Activated CD4-positive, alpha-beta memory T cell treated with anti-CD3 and anti-CD28 coated beads for 36 hours (primary cell): ENCODE data around the gene FAM50A. TPM values are rescaled to one million over a fixed set of nuclear protein-coding genes. Genes with fewer than 3 reads are reported as not detected.

ENCODE experiments used
- CTCF ChIA-PET: fragments of 350-600 bp; sonication (Branson Sonifier 250); formaldehyde crosslinking; loops from one replicate; lab custom pipeline; 2021; ENCODE audit warnings: antibody characterized with exemption, inconsistent platforms; lab: Charles Lee
- POLR2A ChIA-PET: fragments of 350-600 bp; sonication (Branson Sonifier 250); formaldehyde crosslinking; loops from one replicate; lab custom pipeline; 2021; ENCODE audit warnings: antibody characterized with exemption; lab: Charles Lee
- DNase-seq: peaks from one replicate; pipeline ENCODE4 v3.0.0-alpha.2; 2020
- H3K27ac Mint-ChIP-seq: one replicate; pipeline ENCODE4 v1.8.0; 2021; ENCODE audit warnings: mixed read lengths
- H3K27me3 Mint-ChIP-seq: one replicate; pipeline ENCODE4 v1.8.0; 2021; ENCODE audit warnings: mixed read lengths
- H3K36me3 Mint-ChIP-seq: one replicate; pipeline ENCODE4 v1.8.0; 2021; ENCODE audit warnings: mixed read lengths
- H3K4me1 Mint-ChIP-seq: one replicate; pipeline ENCODE4 v1.8.0; 2021; ENCODE audit warnings: low read depth, mixed read lengths
- H3K4me3 Mint-ChIP-seq: one replicate; pipeline ENCODE4 v1.8.0; 2021; ENCODE audit warnings: mild to moderate bottlenecking, mixed read lengths
- H3K9me3 Mint-ChIP-seq: one replicate; pipeline ENCODE4 v1.8.0; 2021; ENCODE audit warnings: mixed read lengths
- intact Hi-C: fragments of 100-400 bp; cut with micrococcal nuclease; formaldehyde crosslinking; loops from one replicate; pipeline ENCODE4 v1.15.1; 2023
- total RNA-seq, 2 experiments: library from RNA; stranded (reverse); gene quantifications; one replicate each; pipeline ENCODE4 v1.2.3, GENCODE V29; 2021

FAM50A gene
- total RNA-seq, 2 experiments from 2014 or later, result 61.1 to 61.9 TPM

GRCh38 chrX:154469880-154470279, 25.9 kb downstream of the FAM50A start:
- CTCF ChIA-PET, result no interaction called here
- Mint-ChIP-seq H3K36me3 (no peaks in the 10 kb centered on the region), H3K27ac (no peak overlapping the region), H3K9me3 (no peaks in the 10 kb centered on the region), H3K4me1 (no peaks in the 10 kb centered on the region), H3K4me3 (no peak overlapping the region), H3K27me3 (no peaks in the 10 kb centered on the region)
- POLR2A ChIA-PET, result no interaction called here
- intact Hi-C loops, result no loop called here
- DNase-seq, result no peak

GRCh38 chrX:154470434-154470833, 26.5 kb downstream of the FAM50A start:
- ChIA-PET CTCF (no interaction called here), POLR2A (no interaction called here)
- Mint-ChIP-seq H3K4me1 (peaks cover under 1% of the 10 kb centered on the region), H3K4me3 (no peak overlapping the region), H3K27ac (no peak overlapping the region), H3K36me3 (no peaks in the 10 kb centered on the region), H3K27me3 (no peaks in the 10 kb centered on the region), H3K9me3 (no peaks in the 10 kb centered on the region)
- intact Hi-C loops, result no loop called here
- no peak for DNase-seq

GRCh38 chrX:154470914-154471568, 27.1 kb downstream of the FAM50A start:
- CTCF ChIA-PET, result no interaction called here
- Mint-ChIP-seq H3K9me3 (no peaks in the 10 kb centered on the region), H3K27ac (no peak overlapping the region), H3K4me1 (peaks cover 3% of the 10 kb centered on the region), H3K4me3 (no peak overlapping the region), H3K36me3 (no peaks in the 10 kb centered on the region), H3K27me3 (no peaks in the 10 kb centered on the region)
- intact Hi-C loops, result no loop called here
- no peak for DNase-seq
- POLR2A ChIA-PET, result no interaction called here

- POLR2A ChIA-PET, result interaction anchor here (0.7 kb wide), 1 partner anchor 19 kb away, joined by 3 read pairs; no protein-coding TSS in a partner anchor
- CTCF ChIA-PET, result no interaction called here
- DNase-seq, result no peak
- H3K27me3 Mint-ChIP-seq, result no peaks in the 10 kb centered on the region
- no peak overlapping the region for H3K4me3 Mint-ChIP-seq
- no peak overlapping the region for H3K27ac Mint-ChIP-seq
- H3K9me3 Mint-ChIP-seq, result no peaks in the 10 kb centered on the region
- peaks cover 3% of the 10 kb centered on the region for H3K4me1 Mint-ChIP-seq
- H3K36me3 Mint-ChIP-seq, result no peaks in the 10 kb centered on the region
- intact Hi-C loops, result no loop called here
These were observed 28.1 kb downstream of the FAM50A start for GRCh38 chrX:154471839-154472684.

GRCh38 chrX:154472685-154473632, 29.0 kb downstream of the FAM50A start:
- no peak for DNase-seq
- intact Hi-C loops, result no loop called here
- POLR2A ChIA-PET, result interaction anchor here (0.7 kb wide), 1 partner anchor 20 kb away, joined by 3 read pairs; no protein-coding TSS in a partner anchor
- no peaks in the 10 kb centered on the region for H3K27me3 Mint-ChIP-seq
- H3K4me1 Mint-ChIP-seq, result peaks cover 8% of the 10 kb centered on the region
- H3K4me3 Mint-ChIP-seq, result no peak overlapping the region
- CTCF ChIA-PET, result no interaction called here
- H3K36me3 Mint-ChIP-seq, result no peaks in the 10 kb centered on the region
- peak overlapping the region; percentile 39 for H3K27ac Mint-ChIP-seq
- H3K9me3 Mint-ChIP-seq, result no peaks in the 10 kb centered on the region

DNA sequence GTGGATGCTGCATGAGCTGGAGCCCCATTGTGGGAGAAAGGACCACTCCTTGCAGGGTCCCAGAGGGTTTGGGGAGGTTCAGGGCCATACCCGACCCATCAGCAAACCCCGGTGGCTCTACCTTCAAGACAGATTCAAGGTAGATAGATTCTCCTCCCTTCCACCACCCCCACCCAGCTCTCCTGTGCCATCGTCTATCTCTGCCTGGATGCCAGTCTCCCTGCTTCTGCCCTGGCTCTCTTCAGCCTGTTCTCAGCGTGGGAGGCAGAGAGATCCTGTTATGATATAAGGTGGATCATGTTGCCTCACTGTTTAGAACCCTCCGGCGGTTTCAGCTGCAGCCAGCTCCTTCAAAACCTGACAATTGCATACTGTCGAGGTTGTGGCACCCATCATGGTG, 29.7 kb downstream of the FAM50A start:
- Mint-ChIP-seq H3K4me1 (peaks cover 13% of the 10 kb centered on the region), H3K4me3 (no peak overlapping the region), H3K36me3 (no peaks in the 10 kb centered on the region), H3K9me3 (no peaks in the 10 kb centered on the region), H3K27me3 (no peaks in the 10 kb centered on the region), H3K27ac (peak overlapping the region; percentile 39)
- no peak for DNase-seq
- POLR2A ChIA-PET, result no interaction called here
- intact Hi-C loops, result no loop called here
- CTCF ChIA-PET, result no interaction called here

- intact Hi-C loops, result loop anchor here (5.0 kb wide), 1 partner anchor 35 kb away; the partner anchor contains the start of gene FAM50A
- DNase-seq, result no peak
- ChIA-PET CTCF (no interaction called here), POLR2A (no interaction called here)
- H3K36me3 Mint-ChIP-seq, result no peaks in the 10 kb centered on the region
- H3K27me3 Mint-ChIP-seq, result no peaks in the 10 kb centered on the region
- H3K4me1 Mint-ChIP-seq, result peaks cover 15% of the 10 kb centered on the region
- no peaks in the 10 kb centered on the region for H3K9me3 Mint-ChIP-seq
- H3K4me3 Mint-ChIP-seq, result no peak overlapping the region
- H3K27ac Mint-ChIP-seq, result peak overlapping the region; percentile 8
These were observed 32.9 kb downstream of the FAM50A start for GRCh38 chrX:154476821-154477220.

GRCh38 chrX:154477891-154478477, 34.0 kb downstream of the FAM50A start:
- no peaks in the 10 kb centered on the region for H3K27me3 Mint-ChIP-seq
- intact Hi-C loops, result loop anchor here (5.0 kb wide), 1 partner anchor 36 kb away; the partner anchor contains the start of gene FAM50A
- POLR2A ChIA-PET, result interaction anchor here (0.6 to 1.3 kb wide), 4 partner anchors 9 to 78 kb away, joined by 3 to 4 read pairs (median 3); partner anchors contain the start of gene UBL4A
- H3K36me3 Mint-ChIP-seq, result no peaks in the 10 kb centered on the region
- H3K9me3 Mint-ChIP-seq, result no peaks in the 10 kb centered on the region
- CTCF ChIA-PET, result interaction anchor here (1.1 kb wide), 1 partner anchor 79 kb away, joined by 3 read pairs; no protein-coding TSS in a partner anchor
- DNase-seq, result no peak
- H3K4me1 Mint-ChIP-seq, result peaks cover 15% of the 10 kb centered on the region
- H3K27ac Mint-ChIP-seq, result peak overlapping the region; percentile 77
- peak overlapping the region; percentile 81 for H3K4me3 Mint-ChIP-seq

DNA sequence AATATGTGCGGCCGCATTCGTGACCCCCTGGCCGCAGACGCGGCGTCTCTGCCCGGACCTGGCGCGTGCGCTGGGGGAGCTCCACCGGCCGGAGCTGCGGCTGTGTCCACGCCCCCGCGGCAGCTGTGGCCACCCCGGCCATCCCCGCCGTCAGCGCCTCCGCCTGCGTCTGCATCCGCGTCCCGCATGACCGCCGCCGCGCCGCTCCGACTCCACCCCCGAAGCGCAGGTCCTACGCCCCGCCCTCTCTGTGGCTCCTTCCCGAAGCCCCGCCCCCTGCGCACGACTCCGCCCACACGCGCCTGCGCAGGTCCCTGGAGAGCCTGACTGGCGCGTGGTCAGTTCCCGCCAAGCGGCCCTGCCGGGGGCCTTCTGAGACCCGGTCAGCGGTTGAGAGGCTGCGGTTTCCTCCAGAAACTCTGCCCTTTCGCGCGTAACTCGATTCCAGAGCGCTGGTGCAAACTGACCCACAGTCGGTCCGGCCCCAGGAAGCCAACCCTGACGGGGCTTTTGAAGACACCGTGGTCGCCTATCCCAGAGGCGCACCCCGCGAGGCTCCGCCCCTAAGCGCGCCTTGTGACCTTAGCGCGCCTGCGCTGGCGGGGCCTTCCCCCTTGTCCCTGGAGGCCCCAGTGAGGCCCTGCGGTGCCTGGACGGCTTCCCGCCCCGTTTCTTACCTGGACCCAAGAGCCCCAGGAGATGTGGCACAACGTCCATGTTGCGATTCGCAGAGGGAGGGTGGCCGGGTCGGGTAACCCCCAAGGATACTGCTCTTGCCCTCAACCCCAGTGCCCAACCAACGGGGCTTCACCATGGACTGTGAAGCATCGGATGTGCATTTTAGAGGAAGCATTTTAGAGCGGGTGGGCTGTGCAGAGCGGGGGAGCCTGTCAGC, 35.0 kb downstream of the FAM50A start, which contains the start of gene LAGE3:
TSS of gene LAGE3 (minus strand) at position 554 of the 895 bp plus-strand sequence. CDS start at position 188, 366 bp downstream.
- no peaks in the 10 kb centered on the region for H3K36me3 Mint-ChIP-seq
- peak within 1 kb of the TSS; percentile 81 for H3K4me3 Mint-ChIP-seq
- H3K27me3 Mint-ChIP-seq, result no peaks in the 10 kb centered on the region
- intact Hi-C loops, result loop anchor here (5.0 kb wide), 1 partner anchor 37 kb away; the partner anchor contains the start of gene FAM50A
- ChIA-PET CTCF (no interaction called here), POLR2A (interaction anchor here (0.6 to 1.3 kb wide), 4 partner anchors 8 to 79 kb away, joined by 3 to 4 read pairs (median 3); partner anchors contain the start of gene UBL4A)
- H3K9me3 Mint-ChIP-seq, result no peaks in the 10 kb centered on the region
- H3K4me1 Mint-ChIP-seq, result peaks cover 19% of the 10 kb centered on the region
- DNase-seq, result peak; percentile 96
- peak within 1 kb of the TSS; percentile 95 for H3K27ac Mint-ChIP-seq

DNA sequence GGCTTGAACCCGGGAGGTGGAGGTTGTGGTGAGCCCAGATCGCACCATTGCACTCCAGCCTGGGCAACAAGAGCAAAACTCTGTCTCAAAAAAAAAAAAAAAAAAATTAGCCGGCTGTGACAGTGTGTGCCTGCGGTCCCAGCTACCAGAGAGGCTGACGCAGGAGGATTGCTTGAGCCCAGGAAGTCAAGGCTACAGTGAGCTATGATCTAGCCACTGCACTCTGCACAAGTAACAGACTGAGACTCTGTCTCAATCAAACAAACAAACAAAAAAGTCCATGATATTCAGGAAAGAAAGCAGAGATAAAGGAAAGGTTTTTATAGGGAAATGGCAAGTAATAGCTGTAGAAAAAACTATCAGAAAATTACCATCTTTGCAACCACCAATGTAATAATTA, 37.3 kb downstream of the FAM50A start:
- POLR2A ChIA-PET, result interaction anchor here (0.9 kb wide), 1 partner anchor 84 kb away, joined by 4 read pairs; no protein-coding TSS in a partner anchor
- no peak for DNase-seq
- H3K27ac Mint-ChIP-seq, result no peak overlapping the region
- CTCF ChIA-PET, result interaction anchor here (1.2 kb wide), 1 partner anchor 9 kb away, joined by 3 read pairs; the partner anchor contains the start of gene SLC10A3
- no peaks in the 10 kb centered on the region for H3K9me3 Mint-ChIP-seq
- H3K4me3 Mint-ChIP-seq, result no peak overlapping the region
- intact Hi-C loops, result no loop called here
- peaks cover 25% of the 10 kb centered on the region for H3K4me1 Mint-ChIP-seq
- peaks cover 3% of the 10 kb centered on the region for H3K36me3 Mint-ChIP-seq
- H3K27me3 Mint-ChIP-seq, result no peaks in the 10 kb centered on the region
